ENCODE measurements around the gene MARCHF3.
A peak's percentile ranks its signal among the peaks of the same experiment; 100 is the strongest.

The MARCHF3 gene

GRCh38 chr5:126852841-126853271, 177.5 kb downstream of the MARCHF3 start:
- no peak for DNase-seq (ENCODE audit: low spot score)
- TF ChIP-seq CTCF (IDR thresholded peaks at IDR 0.05; ENCODE audit: extremely low read depth, missing control alignments): no peak

GRCh38 chr5:126852091-126852571, 178.2 kb downstream of the MARCHF3 start:
- DNase-seq (ENCODE audit: low spot score): peak; percentile 62
- no peak for TF ChIP-seq CTCF (IDR thresholded peaks at IDR 0.05; ENCODE audit: extremely low read depth, missing control alignments)

GRCh38 chr5:126851501-126852011, 178.8 kb downstream of the MARCHF3 start:
- TF ChIP-seq CTCF (IDR thresholded peaks at IDR 0.05; ENCODE audit: extremely low read depth, missing control alignments): no peak
- DNase-seq (ENCODE audit: low spot score): no peak

- no peak for DNase-seq (ENCODE audit: low spot score)
- no peak for TF ChIP-seq CTCF (IDR thresholded peaks at IDR 0.05; ENCODE audit: extremely low read depth, missing control alignments)
Observed at GRCh38 chr5:126849101-126849678, 181.2 kb downstream of the MARCHF3 start.

GRCh38 chr5:126848253-126848652, 182.1 kb downstream of the MARCHF3 start:
- TF ChIP-seq CTCF (IDR thresholded peaks at IDR 0.05; ENCODE audit: extremely low read depth, missing control alignments): no peak
- no peak for DNase-seq (ENCODE audit: low spot score)

- DNase-seq (ENCODE audit: low spot score): no peak
- TF ChIP-seq CTCF (IDR thresholded peaks at IDR 0.05; ENCODE audit: extremely low read depth, missing control alignments): no peak
Observed at GRCh38 chr5:126847826-126848251, 182.5 kb downstream of the MARCHF3 start.

- no peak for TF ChIP-seq CTCF (IDR thresholded peaks at IDR 0.05; ENCODE audit: extremely low read depth, missing control alignments)
- DNase-seq (ENCODE audit: low spot score): no peak
Observed at GRCh38 chr5:126847456-126847820, 182.9 kb downstream of the MARCHF3 start.

Measured in GM20000 (cell line).